ENCODE results near the gene ADAM19.

ADAM19 gene

GRCh38 chr5:157561110-157561509 lies 14.5 kb downstream of the ADAM19 start:
- DNase-seq, result no peak

GRCh38 chr5:157559301-157559700 lies 16.3 kb downstream of the ADAM19 start:
- DNase-seq, result no peak

- no peak for DNase-seq
Observed at GRCh38 chr5:157558681-157559080, 16.9 kb downstream of the ADAM19 start.

- DNase-seq, result no peak
Observed at GRCh38 chr5:157558041-157558595, 17.5 kb downstream of the ADAM19 start.

GRCh38 chr5:157556615-157557418 lies 18.8 kb downstream of the ADAM19 start:
- no peak for DNase-seq

- no peak for DNase-seq
Observed at GRCh38 chr5:157555037-157555640, 20.4 kb downstream of the ADAM19 start.

DNA sequence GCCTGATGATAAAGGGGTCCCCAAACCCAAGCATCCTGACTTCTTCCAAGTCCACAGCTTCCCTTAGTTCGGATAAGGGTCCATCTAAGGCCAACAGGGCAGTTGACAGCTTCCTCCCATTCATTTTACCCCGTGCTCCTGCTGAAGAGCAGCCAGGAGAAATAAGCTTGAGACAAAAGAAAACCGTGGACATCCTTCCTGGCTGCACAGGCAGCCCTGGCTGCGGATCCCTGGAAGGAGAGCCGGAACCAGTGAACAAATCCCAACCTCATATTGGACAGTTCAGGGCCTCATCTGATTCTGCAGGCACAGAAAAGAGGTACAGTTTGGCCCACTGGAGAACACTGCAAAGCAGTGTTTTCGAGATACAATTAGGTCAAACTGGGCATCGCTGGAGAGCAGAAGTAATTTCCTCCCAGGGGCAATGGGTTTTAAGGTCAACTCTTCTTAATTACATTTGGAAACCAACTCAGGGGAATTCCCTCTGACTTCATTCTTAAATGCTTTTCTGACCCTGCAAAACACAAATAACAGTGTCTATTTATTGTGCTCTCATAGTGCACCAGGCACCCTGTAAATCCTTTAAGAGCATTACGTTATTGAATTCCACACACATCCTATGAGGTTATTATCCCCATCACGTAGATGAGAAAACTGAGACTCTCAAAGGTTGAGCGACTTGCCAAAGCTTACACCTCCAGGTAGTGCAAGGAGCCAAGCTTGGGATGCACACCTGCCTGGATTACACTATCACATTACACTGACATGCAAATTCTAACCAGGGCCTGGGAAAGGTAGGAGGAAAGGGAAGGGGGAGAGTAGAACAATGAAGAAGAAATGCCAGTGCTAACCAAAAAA lies 21.2 kb downstream of the ADAM19 start:
- DNase-seq, result no peak

DNA sequence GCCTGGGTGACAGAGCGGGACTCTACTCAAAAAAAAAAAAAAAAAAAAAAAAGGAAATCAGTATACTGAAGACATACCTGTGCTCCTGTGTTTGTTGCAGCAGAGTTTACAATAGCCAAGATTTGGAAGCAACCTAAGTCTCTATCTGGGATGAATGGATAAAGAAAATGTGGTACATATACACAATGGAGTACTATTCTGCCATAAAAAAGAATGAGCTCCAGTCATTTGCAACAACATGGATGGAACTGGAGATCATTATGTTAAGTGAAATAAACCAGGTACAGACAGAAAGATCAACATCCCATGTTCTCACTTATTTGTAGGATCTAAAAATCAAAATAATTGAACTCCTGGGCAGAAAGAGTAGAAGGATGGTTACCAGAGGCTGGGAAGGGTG lies 22.9 kb downstream of the ADAM19 start:
- DNase-seq, result no peak

GRCh38 chr5:157550663-157551062 lies 24.9 kb downstream of the ADAM19 start:
- peak; percentile 39 for DNase-seq

GRCh38 chr5:157549954-157550549 lies 25.5 kb downstream of the ADAM19 start:
- DNase-seq, result no peak

DNA sequence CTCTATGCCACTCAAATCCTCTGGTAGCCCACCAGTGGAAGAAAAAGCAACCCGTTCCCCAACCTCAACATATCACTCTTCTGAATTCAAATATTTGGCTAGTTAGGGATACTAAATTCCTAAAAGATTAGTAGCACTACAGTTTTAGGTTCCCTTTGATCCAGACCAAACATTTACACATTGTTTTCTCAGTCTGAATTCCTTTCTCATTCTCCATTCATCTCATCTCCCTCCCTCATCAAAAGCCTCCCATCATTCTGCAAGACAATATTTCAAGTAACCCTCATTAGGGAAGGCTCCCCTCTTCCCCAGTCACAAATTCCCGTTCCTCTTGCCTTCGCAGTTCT lies 26.3 kb downstream of the ADAM19 start:
- no peak for DNase-seq

GRCh38 chr5:157548513-157549282 lies 26.9 kb downstream of the ADAM19 start:
- no peak for DNase-seq

DNA sequence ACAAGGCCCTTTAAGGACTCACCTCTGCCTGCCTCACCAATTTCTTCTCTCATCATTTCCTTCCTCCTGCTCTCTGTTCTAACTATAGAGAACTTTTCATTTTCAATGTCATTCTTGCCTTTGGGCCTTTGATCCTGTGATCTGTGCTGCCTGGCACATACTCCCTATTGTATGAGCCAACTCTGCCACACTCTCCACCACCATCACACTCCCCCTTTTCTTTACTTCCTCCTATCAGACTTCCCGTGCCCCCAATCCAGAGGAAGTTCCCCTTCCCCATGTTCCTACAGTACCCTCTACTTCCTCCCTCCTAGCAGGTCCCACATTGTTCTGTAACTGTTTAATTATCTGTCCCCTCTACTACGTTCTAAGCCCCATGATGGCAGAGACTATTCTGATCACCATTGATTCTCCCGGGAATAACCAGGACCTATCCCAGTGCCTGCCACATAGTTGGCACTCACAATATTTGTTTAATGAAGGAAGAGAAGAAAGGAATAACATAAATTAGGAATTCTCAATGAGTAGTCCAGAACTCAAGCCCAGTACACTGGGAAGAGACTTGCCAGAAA lies 27.5 kb downstream of the ADAM19 start:
- no peak for DNase-seq

GRCh38 chr5:157546456-157547100 lies 29.0 kb downstream of the ADAM19 start:
- no peak for DNase-seq

- peak; percentile 36 for DNase-seq
Observed at GRCh38 chr5:157545610-157546310, 29.8 kb downstream of the ADAM19 start.

GRCh38 chr5:157544623-157544989 lies 31.0 kb downstream of the ADAM19 start:
- DNase-seq, result peak; percentile 84

DNA sequence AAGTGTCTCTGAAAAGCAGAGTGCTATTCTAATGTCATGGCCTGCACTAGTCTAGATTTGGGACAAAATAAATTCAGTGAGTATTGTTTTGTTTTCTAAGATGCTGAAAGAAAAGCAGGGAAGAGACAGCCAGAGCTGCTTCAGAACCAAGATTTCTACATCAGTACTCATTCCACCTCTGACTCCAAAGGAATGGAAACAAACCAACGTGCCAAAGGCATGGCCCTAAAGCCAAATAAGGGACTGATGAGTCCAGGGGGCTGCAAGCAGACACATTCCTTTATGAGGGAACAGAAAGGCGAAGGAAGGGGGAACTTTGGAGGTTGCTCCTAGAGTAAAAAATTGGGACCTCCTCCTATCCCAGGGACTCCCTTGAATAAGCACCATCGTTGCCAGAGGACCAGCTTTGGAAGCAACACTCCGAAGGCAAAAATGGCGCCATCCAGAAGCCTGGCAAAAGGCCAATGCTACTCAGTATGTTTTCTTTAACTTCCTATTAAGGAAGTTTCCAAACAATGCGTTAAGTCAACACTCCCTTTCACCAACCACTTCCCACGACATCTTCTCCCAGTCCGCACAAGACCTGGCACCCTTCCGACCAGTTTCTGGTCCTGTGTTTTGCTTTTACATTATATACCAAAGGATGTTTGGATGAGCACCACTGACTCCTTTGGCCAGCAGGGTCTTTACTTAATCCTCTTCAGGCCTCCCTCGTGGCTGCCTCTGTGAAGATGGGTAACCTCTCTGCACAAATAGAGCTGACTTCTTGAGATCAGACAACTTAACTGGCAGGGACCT lies 31.6 kb downstream of the ADAM19 start:
- DNase-seq, result no peak

GRCh38 chr5:157542282-157543000 lies 33.1 kb downstream of the ADAM19 start:
- DNase-seq, result no peak

All from activated CD4-positive, alpha-beta T cell treated with anti-CD3 and anti-CD28 coated beads, Interleukin-2, Interleukin-6, amounts not matched to agents 100 ng/mL and 50 ng/mL, durations not matched to agents 16 hours and 8 hours (primary cell).